ENCODE data around the gene ACHE.

GRCh38 chr7:100861616-100861985 is 34.1 kb downstream of the ACHE start:
- TF ChIP-seq CTCF (IDR thresholded peaks at IDR 0.05) (no peak), POLR2A (IDR thresholded peaks at IDR 0.05) (no peak)

All from upper lobe of left lung (tissue), 4 donors.